ENCODE measurements around the gene C11orf68. TPM values are rescaled to one million over a fixed set of nuclear protein-coding genes. Genes with fewer than 3 reads are reported as not detected.

Gene C11orf68
- total and polyA plus RNA-seq, 9 of the 15 experiments (the other 6 are each of a cell fraction or from before 2014, with no cell fraction given), result 3.6 to 35.9 (median 12.8) TPM

GRCh38 chr11:65903068-65903481 lies 15.8 kb downstream of the C11orf68 start (continued):
- TF ChIP-seq JUND (IDR thresholded peaks at IDR 0.05; ENCODE audit: borderline replicate concordance, low read depth, low read length) (peak; percentile 73), JUND (tag; IDR thresholded peaks at IDR 0.05; ENCODE audit: borderline replicate concordance, low read depth, low read length) (peak; percentile 73; the same call in 1 of the 3 replicates), E4F1 (CRISPR knock-in tag; IDR thresholded peaks at IDR 0.05; ENCODE audit: borderline replicate concordance) (no peak), SMC3 (conservative IDR thresholded peaks at IDR 0.05; ENCODE audit: insufficient read depth, low read depth, low read length) (no peak), ELK1 (CRISPR knock-in tag; IDR thresholded peaks at IDR 0.05) (no peak), ZNF197 (CRISPR knock-in tag; IDR thresholded peaks at IDR 0.05; ENCODE audit: low read depth) (no peak), RHOXF2B (CRISPR knock-in tag; conservative IDR thresholded peaks at IDR 0.05) (no peak), ZBTB8A (IDR thresholded peaks at IDR 0.05; ENCODE audit: partially characterized antibody) (no peak), SP2 (IDR thresholded peaks at IDR 0.05; ENCODE audit: extremely low read depth, low read depth, low read length, poor library complexity, severe bottlenecking) (no peak), TFAM (CRISPR knock-in tag; conservative IDR thresholded peaks at IDR 0.05) (no peak), ETV6 (IDR thresholded peaks at IDR 0.05; ENCODE audit: borderline replicate concordance in 1 of 2, low read depth in 2 of 2, low read length in 1 of 2) (no peak), ETV6 (CRISPR knock-in tag; IDR thresholded peaks at IDR 0.05; ENCODE audit: borderline replicate concordance) (no peak), KAT7 (CRISPR knock-in tag; IDR thresholded peaks at IDR 0.05; ENCODE audit: borderline replicate concordance) (0 out of 2 replicates have a peak, but pooled peaks have one; percentile 45), FIP1L1 (IDR thresholded peaks at IDR 0.05; ENCODE audit: low read depth, low read length, poor library complexity, severe bottlenecking) (no peak), KAT8 (IDR thresholded peaks at IDR 0.05; ENCODE audit: low read depth) (no peak), CHD1 (IDR thresholded peaks at IDR 0.05; ENCODE audit: low read length) (no peak), ZNF445 (CRISPR knock-in tag; IDR thresholded peaks at IDR 0.05; ENCODE audit: low read depth) (no peak), KLF10 (CRISPR knock-in tag; IDR thresholded peaks at IDR 0.05) (no peak), ZHX1 (conservative IDR thresholded peaks at IDR 0.05; ENCODE audit: low read length) (no peak), TCF3 (CRISPR knock-in tag; IDR thresholded peaks at IDR 0.05) (no peak; the same call in 1 of the 2 replicates), RNF2 (IDR thresholded peaks at IDR 0.05) (peak; percentile 71; the same call in 1 of the 2 replicates), FOXO4 (CRISPR knock-in tag; IDR thresholded peaks at IDR 0.05) (no peak)
